ENCODE measurements around the gene TCF19. TPM values are rescaled to one million over a fixed set of nuclear protein-coding genes. Genes with fewer than 3 reads are reported as not detected.

Gene TCF19
- total RNA-seq, 2 experiments from 2014 or later, result 56.7 to 61.6 TPM

DNA sequence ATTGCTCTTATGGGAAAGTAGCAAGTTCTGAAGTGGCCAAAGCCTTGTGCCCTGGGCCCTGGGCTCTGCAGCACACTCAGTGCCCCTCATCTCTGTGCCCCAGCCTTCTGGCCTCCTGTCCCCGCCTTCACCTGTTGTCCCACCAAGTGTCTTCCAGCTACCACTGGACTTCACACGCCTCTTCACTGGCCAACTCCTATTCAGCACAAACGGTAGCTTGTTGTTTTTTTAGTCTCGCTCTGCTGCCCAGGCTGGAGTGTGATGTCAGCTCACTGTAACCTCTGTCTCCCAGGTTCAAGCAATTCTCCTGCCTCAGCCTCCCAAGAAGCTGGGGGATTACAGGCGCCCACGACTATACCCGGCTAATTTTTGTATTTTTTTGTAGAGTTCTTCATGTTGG is 5.6 kb upstream of the TCF19 start:
- ChIA-PET POLR2A (interaction anchor here (0.6 to 0.7 kb wide), 2 partner anchors 9 to 59 kb away, joined by 3 to 7 read pairs; no protein-coding TSS in a partner anchor), CTCF (ENCODE audit: unreplicated experiment) (no interaction called here)
- Histone ChIP-seq H3K36me3 (ENCODE audit: insufficient read depth, low read length) (peaks cover 3% of the 10 kb centered on the region; the same call in 1 of the 2 replicates), H3K27ac (ENCODE audit: low read depth, low read length, poor library complexity, severe bottlenecking) (no peak overlapping the region), H3K9me2 (ENCODE audit: insufficient read depth, low read length) (no peaks in the 10 kb centered on the region), H3K4me3 (ENCODE audit: low read depth, low read length, poor library complexity, severe bottlenecking) (no peak overlapping the region), H2AFZ (ENCODE audit: low read length) (no peak overlapping the region), H3K79me2 (ENCODE audit: insufficient read depth, low read depth, low read length) (no peaks in the 10 kb centered on the region), H4K20me1 (ENCODE audit: insufficient read depth, low read length) (no peaks in the 10 kb centered on the region), H3K9me3 (ENCODE audit: low read length) (no peaks in the 10 kb centered on the region), H3K4me1 (ENCODE audit: insufficient read depth, low read length, poor library complexity, severe bottlenecking) (peaks cover 7% of the 10 kb centered on the region), H3K4me2 (ENCODE audit: low read length) (no peak overlapping the region)
- no TSS peak for BruUV-seq (replicated peaks)
- intact Hi-C loops (cut with micrococcal nuclease; ENCODE audit: unreplicated experiment), result no loop called here
- TF ChIP-seq, protein P1, sequence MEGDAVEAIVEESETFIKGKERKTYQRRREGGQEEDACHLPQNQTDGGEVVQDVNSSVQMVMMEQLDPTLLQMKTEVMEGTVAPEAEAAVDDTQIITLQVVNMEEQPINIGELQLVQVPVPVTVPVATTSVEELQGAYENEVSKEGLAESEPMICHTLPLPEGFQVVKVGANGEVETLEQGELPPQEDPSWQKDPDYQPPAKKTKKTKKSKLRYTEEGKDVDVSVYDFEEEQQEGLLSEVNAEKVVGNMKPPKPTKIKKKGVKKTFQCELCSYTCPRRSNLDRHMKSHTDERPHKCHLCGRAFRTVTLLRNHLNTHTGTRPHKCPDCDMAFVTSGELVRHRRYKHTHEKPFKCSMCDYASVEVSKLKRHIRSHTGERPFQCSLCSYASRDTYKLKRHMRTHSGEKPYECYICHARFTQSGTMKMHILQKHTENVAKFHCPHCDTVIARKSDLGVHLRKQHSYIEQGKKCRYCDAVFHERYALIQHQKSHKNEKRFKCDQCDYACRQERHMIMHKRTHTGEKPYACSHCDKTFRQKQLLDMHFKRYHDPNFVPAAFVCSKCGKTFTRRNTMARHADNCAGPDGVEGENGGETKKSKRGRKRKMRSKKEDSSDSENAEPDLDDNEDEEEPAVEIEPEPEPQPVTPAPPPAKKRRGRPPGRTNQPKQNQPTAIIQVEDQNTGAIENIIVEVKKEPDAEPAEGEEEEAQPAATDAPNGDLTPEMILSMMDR (conservative IDR thresholded peaks at IDR 0.05; ENCODE audit: low read length), result no peak
- no peak for DNase-seq (ENCODE audit: low spot score)

DNA sequence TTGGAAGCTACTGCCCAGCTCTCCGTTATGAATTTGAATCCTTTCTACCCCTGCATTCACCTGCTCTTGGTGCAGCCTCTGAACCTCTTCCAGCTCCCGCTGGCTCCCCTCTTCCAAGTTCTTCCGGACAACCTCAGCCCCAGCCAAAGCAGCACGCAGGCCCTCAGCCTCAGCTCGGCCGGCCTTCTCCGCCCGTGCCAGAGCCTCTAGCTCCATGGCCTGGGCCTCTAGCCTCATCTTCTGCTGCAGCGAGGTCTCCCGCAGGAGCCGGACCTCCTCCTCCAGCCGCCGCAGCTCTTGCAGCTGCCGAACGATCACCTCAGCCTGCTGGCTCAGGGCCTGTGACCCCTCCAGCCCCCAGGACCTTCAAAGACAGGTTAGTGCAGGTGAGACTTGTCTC is 4.0 kb upstream of the TCF19 start:
- intact Hi-C loops (cut with micrococcal nuclease; ENCODE audit: unreplicated experiment), result no loop called here
- CTCF ChIA-PET (ENCODE audit: unreplicated experiment), result no interaction called here

DNA sequence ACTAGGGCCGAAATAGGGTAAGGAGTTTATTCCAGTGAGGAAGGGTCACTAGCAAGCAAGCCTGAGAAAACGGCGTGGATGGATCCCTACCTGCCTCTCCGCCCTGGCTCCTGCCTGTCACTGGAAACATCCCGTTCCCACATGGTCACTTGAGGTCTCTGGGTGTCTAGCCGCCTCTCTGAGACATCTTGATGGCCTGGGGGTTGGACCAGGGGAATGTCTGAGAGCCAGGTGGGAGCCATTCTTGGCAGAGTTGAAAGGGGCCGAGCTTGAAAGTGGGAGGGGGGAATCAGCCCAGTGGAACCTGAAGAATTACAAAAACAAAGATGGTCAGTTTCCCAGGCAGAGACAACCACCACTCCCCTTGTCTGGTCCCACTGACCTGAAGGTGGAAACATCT is 1.7 kb upstream of the TCF19 start:
- CTCF ChIA-PET (ENCODE audit: unreplicated experiment), result no interaction called here
- TF ChIP-seq EZH2phosphoT487 (IDR thresholded peaks at IDR 0.05; ENCODE audit: borderline replicate concordance, low read depth, low read length), result no peak
- TF ChIP-seq, protein P1 (conservative IDR thresholded peaks at IDR 0.05; ENCODE audit: low read length), result no peak
- BruUV-seq (replicated peaks), result no TSS peak
- Histone ChIP-seq H3K9me3 (ENCODE audit: low read length) (no peaks in the 10 kb centered on the region), H3K79me2 (ENCODE audit: insufficient read depth, low read depth, low read length) (peaks cover 17% of the 10 kb centered on the region; the same call in 1 of the 2 replicates), H3K27ac (ENCODE audit: low read depth, low read length, poor library complexity, severe bottlenecking) (no peak overlapping the region), H3K4me1 (ENCODE audit: insufficient read depth, low read length, poor library complexity, severe bottlenecking) (peaks cover 17% of the 10 kb centered on the region), H3K36me3 (ENCODE audit: insufficient read depth, low read length) (peaks cover 26% of the 10 kb centered on the region), H4K20me1 (ENCODE audit: insufficient read depth, low read length) (no peaks in the 10 kb centered on the region), H2AFZ (ENCODE audit: low read length) (no peak overlapping the region), H3K4me3 (ENCODE audit: low read depth, low read length, poor library complexity, severe bottlenecking) (no peak overlapping the region), H3K4me2 (ENCODE audit: low read length) (peak overlapping the region; percentile 92; the same call in 1 of the 2 replicates), H3K9me2 (ENCODE audit: insufficient read depth, low read length) (no peaks in the 10 kb centered on the region)
- POLR2A ChIA-PET, result interaction anchor here (1.1 kb wide), 1 partner anchor 11 kb away, joined by 4 read pairs; no protein-coding TSS in a partner anchor
- intact Hi-C loops (cut with micrococcal nuclease; ENCODE audit: unreplicated experiment), result no loop called here
- DNase-seq (ENCODE audit: low spot score), result no peak

More for the DNA sequence above, 4.0 kb upstream of the TCF19 start:
- H3K36me3 ChIP-seq (ENCODE audit: insufficient read depth, low read length), result peaks cover 4% of the 10 kb centered on the region
- no peak overlapping the region for H3K4me3 ChIP-seq (ENCODE audit: low read depth, low read length, poor library complexity, severe bottlenecking)
- H3K4me2 ChIP-seq (ENCODE audit: low read length), result no peak overlapping the region
- no peak overlapping the region for H3K27ac ChIP-seq (ENCODE audit: low read depth, low read length, poor library complexity, severe bottlenecking)
- DNase-seq (ENCODE audit: low spot score), result no peak
- H3K9me3 ChIP-seq (ENCODE audit: low read length), result no peaks in the 10 kb centered on the region
- H3K79me2 ChIP-seq (ENCODE audit: insufficient read depth, low read depth, low read length), result peaks cover 8% of the 10 kb centered on the region; the same call in 1 of the 2 replicates
- TF ChIP-seq, protein P1 (conservative IDR thresholded peaks at IDR 0.05; ENCODE audit: low read length), result no peak
- no peak for TF ChIP-seq EZH2phosphoT487 (IDR thresholded peaks at IDR 0.05; ENCODE audit: borderline replicate concordance, low read depth, low read length)
- POLR2A ChIA-PET, result no interaction called here
- H4K20me1 ChIP-seq (ENCODE audit: insufficient read depth, low read length), result no peaks in the 10 kb centered on the region
- no peak overlapping the region for H2AFZ ChIP-seq (ENCODE audit: low read length)
- no peaks in the 10 kb centered on the region for H3K9me2 ChIP-seq (ENCODE audit: insufficient read depth, low read length)
- no TSS peak for BruUV-seq (replicated peaks)
- H3K4me1 ChIP-seq (ENCODE audit: insufficient read depth, low read length, poor library complexity, severe bottlenecking), result peaks cover 8% of the 10 kb centered on the region

Data from OCI-LY7 (cell line).